ENCODE data around the gene LDAF1.
"Not testable (repeated sequence)": the region's sequence is repeated elsewhere in the genome, so short reads cannot be mapped to it uniquely, and the experiment has no call there.

Gene LDAF1

GRCh38 chr16:21192991-21193390, 34.5 kb downstream of the LDAF1 start:
- FAIRE-seq (no peak), DNase-seq (ENCODE audit: insufficient read length, low spot score) (no peak)

GRCh38 chr16:21194771-21195301, 36.4 kb downstream of the LDAF1 start:
- FAIRE-seq (no peak), DNase-seq (ENCODE audit: insufficient read length, low spot score) (no peak)

- not testable (repeated sequence) for FAIRE-seq; DNase-seq (ENCODE audit: insufficient read length, low spot score)
Measured at GRCh38 chr16:21195330-21195729, 36.9 kb downstream of the LDAF1 start.

- no peak for FAIRE-seq
Measured at GRCh38 chr16:21197112-21197511, 38.6 kb downstream of the LDAF1 start.

GRCh38 chr16:21197621-21198020, 39.1 kb downstream of the LDAF1 start:
- FAIRE-seq (no peak), DNase-seq (ENCODE audit: insufficient read length, low spot score) (no peak)

More at GRCh38 chr16:21197112-21197511, 38.6 kb downstream of the LDAF1 start:
- DNase-seq (ENCODE audit: insufficient read length, low spot score), result no peak

- FAIRE-seq (no peak), DNase-seq (ENCODE audit: insufficient read length, low spot score) (no peak)
Measured at GRCh38 chr16:21199607-21200218, 41.2 kb downstream of the LDAF1 start.

GRCh38 chr16:21203155-21203797, 44.8 kb downstream of the LDAF1 start:
- FAIRE-seq (no peak), DNase-seq (ENCODE audit: insufficient read length, low spot score) (no peak)

- FAIRE-seq (no peak), DNase-seq (ENCODE audit: insufficient read length, low spot score) (no peak)
Measured at GRCh38 chr16:21205303-21205702, 46.8 kb downstream of the LDAF1 start.

GRCh38 chr16:21206550-21206949, 48.1 kb downstream of the LDAF1 start:
- FAIRE-seq, result no peak

GRCh38 chr16:21208446-21209230, 50.2 kb downstream of the LDAF1 start:
- DNase-seq (ENCODE audit: insufficient read length, low spot score), result no peak
- no peak for FAIRE-seq

More at GRCh38 chr16:21206550-21206949, 48.1 kb downstream of the LDAF1 start:
- DNase-seq (ENCODE audit: insufficient read length, low spot score), result no peak

- DNase-seq (ENCODE audit: insufficient read length, low spot score) (no peak), FAIRE-seq (no peak)
Measured at GRCh38 chr16:21211486-21211885, 53.0 kb downstream of the LDAF1 start, which contains the start of gene ZP2. TSS of gene ZP2 (minus strand) at chr16:21211574. CDS start at chr16:21211547, 27 bp downstream.

- FAIRE-seq, result no peak
- no peak for DNase-seq (ENCODE audit: insufficient read length, low spot score)
Measured at GRCh38 chr16:21214086-21214485, 55.6 kb downstream of the LDAF1 start.

GRCh38 chr16:21217121-21217520, 58.6 kb downstream of the LDAF1 start:
- no peak for FAIRE-seq

GRCh38 chr16:21218153-21218552, 59.7 kb downstream of the LDAF1 start:
- no peak for DNase-seq (ENCODE audit: insufficient read length, low spot score)
- FAIRE-seq, result no peak

More at GRCh38 chr16:21217121-21217520, 58.6 kb downstream of the LDAF1 start:
- DNase-seq (ENCODE audit: insufficient read length, low spot score), result no peak

GRCh38 chr16:21219551-21219950, 61.1 kb downstream of the LDAF1 start:
- FAIRE-seq (no peak), DNase-seq (ENCODE audit: insufficient read length, low spot score) (no peak)

- FAIRE-seq, result no peak
Measured at GRCh38 chr16:21222495-21223337, 64.2 kb downstream of the LDAF1 start.

GRCh38 chr16:21223787-21224186, 65.3 kb downstream of the LDAF1 start:
- no peak for FAIRE-seq
- DNase-seq (ENCODE audit: insufficient read length, low spot score), result no peak

More at GRCh38 chr16:21222495-21223337, 64.2 kb downstream of the LDAF1 start:
- no peak for DNase-seq (ENCODE audit: insufficient read length, low spot score)

GRCh38 chr16:21224800-21225199, 66.3 kb downstream of the LDAF1 start:
- DNase-seq (ENCODE audit: insufficient read length, low spot score) (no peak), FAIRE-seq (no peak)

GRCh38 chr16:21226749-21227148, 68.3 kb downstream of the LDAF1 start:
- DNase-seq (ENCODE audit: insufficient read length, low spot score), result no peak

GRCh38 chr16:21227866-21228265, 69.4 kb downstream of the LDAF1 start:
- DNase-seq (ENCODE audit: insufficient read length, low spot score) (no peak), FAIRE-seq (no peak)

More at GRCh38 chr16:21226749-21227148, 68.3 kb downstream of the LDAF1 start:
- FAIRE-seq, result no peak

Data from HTR-8/SVneo (cell line).